Fibroblast of skin of left quadriceps (primary cell): ENCODE measurements around the gene SERPINB6.
"Not testable (repeated sequence)": the region's sequence is repeated elsewhere in the genome, so short reads cannot be mapped to it uniquely, and the experiment has no call there.

Experiments
- DNase-seq, 2 experiments: peaks; one replicate each; pipeline ENCODE4 v3.0.0-alpha.2; 2013; ENCODE audit warnings: low read depth in 2 of 2

SERPINB6 gene

GRCh38 chr6:2938632-2939083, 32.7 kb downstream of the SERPINB6 start:
- DNase-seq, result no peak

DNA sequence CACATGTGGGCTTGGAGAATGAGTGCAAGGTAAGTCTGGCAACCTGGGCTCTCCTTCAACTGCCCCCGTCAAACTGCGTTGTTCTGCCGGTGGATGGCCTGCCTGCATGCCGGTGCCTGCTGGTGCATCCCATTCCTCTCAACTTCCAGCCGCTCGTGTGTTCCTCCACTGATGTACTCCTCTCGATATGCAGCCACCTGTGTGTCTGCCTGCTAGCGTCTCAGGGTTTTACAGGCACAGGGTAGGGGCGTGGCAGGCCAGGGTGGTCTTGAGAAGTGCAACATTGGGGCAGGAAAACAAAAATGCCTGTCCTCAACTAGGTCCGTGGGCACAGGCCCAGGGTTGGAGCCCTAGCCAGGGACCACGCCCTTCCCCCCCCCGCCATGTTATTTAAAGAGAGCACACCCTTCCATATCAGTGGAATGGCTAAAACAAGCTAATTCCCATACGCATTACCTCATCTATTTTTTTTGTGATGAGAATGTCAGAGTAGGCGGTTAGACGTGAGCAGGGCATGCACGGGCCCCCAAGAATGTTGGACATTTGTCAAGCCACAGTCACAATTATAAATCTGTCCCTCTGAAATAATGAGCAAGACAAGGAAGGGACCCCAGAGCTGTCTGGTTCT, 33.2 kb downstream of the SERPINB6 start:
- no peak for DNase-seq

- no peak for DNase-seq
Measured at GRCh38 chr6:2937627-2938003, 33.8 kb downstream of the SERPINB6 start.

GRCh38 chr6:2935566-2936291, 35.6 kb downstream of the SERPINB6 start:
- no peak for DNase-seq

DNA sequence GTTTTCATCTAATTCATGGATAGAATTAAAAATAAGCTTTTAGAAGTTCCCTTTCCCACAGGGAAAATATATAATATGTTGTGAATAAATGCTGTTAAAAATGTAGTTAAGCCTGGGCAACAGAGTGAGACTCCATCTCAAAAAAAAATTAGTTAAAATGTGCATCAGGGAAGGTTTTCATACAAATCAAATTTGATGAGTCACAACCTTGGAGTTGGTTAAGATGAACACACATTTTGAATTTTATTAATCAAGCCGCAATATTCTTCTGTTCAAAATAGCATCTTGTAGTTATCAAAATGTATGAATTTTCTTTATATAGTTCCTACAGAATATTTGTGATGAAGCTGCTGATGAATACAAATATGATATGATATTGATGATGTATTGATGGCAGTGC, 37.3 kb downstream of the SERPINB6 start:
- DNase-seq, result no peak

GRCh38 chr6:2932911-2933310, 38.5 kb downstream of the SERPINB6 start:
- not testable (repeated sequence) for DNase-seq

DNA sequence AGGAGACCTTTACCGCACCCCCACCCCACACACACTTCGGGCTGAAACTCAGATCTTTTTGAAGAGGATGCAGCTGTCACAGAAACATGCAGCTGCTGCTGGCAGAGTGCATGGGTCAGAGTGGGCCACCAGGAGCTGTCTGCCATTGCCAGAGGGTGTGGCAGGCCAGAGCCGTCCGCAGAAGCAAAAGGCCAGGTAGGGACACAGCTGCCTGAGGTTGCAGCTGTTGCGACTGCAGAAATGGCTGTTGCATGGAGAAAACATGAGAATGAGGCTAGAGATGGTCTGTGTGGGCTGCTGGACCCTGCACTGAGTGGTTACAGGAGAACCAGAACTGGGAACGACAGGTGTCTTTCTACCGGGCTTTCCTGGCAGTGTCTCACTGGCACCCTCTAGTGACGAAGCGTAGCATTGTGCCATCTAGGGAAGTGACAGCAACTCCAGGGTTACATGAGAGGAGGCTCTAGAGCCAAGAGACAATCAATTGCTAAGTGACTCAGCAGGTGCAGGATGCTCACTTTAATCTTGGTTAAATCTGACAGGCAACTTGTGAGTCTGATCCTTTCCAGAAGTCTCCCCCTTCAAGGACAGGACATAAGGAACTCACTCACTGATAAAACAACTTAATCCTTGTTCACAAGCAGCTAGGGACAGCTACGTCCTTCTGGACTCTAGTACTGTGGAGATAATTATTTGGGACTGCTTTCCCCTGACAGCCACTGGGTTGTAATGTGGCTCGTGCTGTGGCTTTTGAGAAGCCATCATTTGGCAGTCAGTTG, 39.2 kb downstream of the SERPINB6 start:
- peak; percentile 23 to 29 for DNase-seq

GRCh38 chr6:2931055-2931454, 40.3 kb downstream of the SERPINB6 start:
- DNase-seq, result no peak

- DNase-seq, result not testable (repeated sequence)
Measured at GRCh38 chr6:2927931-2928330, 43.4 kb downstream of the SERPINB6 start.

DNA sequence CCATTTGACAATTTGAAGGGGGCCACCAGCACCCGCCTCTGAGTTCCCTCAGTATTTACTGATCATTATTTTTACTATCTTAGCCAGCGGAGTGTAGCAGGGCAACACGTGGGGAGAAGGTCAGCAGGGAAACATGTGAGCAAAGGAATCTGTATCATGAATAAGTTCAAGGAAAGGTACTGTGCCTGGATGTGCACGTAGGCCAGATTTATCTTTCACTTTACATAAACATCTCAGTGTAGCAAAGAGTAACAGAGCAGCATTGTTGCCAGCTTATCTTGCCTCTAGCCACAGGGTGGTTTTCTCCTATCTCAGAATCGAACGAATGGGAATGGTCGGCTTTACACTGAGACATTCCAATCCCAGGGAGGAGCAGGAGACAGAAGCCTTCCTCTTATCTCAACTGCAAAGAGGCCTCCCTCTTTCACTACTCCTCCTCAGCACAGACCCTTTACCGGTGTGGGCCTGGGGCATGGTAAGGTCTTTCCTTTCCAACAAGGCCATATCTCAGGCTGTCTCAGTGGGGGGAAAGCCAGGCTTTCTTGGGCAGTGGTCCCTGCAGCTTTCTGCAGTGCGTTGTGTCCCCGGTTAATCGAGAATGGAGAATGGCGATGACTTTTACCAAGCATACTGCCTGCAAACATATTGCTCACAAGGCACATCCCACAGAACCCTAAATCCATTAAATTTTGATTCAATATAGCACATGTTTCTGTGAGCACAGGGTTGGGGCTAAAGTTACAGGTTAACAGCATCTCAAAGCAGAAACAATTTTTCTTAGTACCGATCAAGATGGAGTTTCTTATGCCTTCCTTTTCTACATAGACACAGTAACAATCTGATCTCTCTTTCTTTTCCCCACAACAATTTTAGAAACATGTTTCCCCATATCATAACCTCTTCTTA, 45.3 kb downstream of the SERPINB6 start:
- not testable (repeated sequence) for DNase-seq

GRCh38 chr6:2921520-2922115, 49.7 kb downstream of the SERPINB6 start:
- DNase-seq, result no peak

GRCh38 chr6:2920671-2921112, 50.7 kb downstream of the SERPINB6 start:
- no peak for DNase-seq

- DNase-seq, result no peak
Measured at GRCh38 chr6:2919886-2920285, 51.5 kb downstream of the SERPINB6 start.

GRCh38 chr6:2919401-2919800, 52.0 kb downstream of the SERPINB6 start:
- DNase-seq, result no peak

DNA sequence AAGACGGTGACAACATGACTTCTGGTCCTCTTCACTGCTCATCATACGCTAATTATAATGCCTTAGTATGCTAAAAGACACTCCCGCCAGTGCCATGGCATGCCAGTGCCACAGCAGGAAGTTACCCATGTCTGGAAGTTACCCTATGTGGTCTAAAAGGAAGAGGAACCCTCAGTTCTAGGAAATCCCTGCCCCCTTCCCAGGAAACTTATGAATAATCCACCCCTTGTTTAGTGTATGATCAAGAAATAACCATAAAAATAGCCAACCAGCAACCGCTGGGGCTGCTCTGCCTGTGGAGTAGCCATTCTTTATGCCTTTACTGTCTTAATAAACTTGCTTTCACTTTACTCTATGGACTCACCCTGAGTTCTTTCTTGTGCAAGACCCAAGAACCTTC, 52.4 kb downstream of the SERPINB6 start:
- no peak for DNase-seq

DNA sequence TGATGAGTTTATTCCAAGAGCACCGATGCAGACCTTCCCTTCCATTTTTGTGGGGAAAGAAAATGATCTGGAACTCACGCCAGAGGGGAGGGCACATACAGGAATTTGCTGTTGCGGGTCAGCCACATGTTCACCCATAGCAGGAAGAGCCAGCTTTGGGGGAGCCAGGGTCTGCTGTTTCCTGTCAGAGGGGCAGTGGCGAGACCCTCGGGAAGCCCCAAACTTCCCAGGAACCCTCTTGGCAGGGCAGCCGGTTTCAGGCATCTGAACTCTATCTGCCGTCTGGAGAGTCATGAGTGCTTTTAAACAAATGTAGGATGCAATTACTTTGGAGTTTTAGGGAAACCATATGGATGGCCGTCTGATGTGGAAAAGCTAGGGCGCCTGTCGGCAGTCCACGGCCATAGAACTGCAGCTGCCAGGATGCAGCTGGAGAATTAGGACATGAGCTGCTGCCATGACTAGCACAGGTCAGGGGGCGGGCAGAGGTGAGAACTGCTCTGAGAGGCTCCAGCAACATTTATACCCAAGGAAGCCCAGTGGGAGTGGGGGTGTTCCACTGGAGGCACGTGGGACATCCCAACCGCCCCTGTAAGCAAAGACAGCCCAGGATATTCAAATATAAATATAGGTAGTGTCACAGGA, 53.4 kb downstream of the SERPINB6 start:
- DNase-seq, result no peak

DNA sequence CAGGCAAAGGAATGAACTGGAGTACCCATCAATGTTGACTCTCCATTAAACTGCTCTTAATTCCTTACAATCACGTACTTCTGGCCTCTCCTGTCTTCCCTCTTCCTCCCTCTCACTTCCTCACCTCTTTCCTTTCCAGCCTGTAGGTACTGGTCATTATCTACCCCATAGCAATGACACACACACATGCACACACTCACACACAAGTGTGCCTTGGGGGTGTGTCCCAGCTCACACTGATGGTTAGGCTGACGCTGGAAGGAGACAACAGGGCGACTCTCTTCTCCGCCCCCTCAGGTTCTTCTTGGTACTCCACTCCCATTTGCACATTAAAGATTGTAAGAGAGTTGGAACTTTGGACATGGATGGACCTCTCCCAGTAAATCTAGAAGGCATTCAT, 54.3 kb downstream of the SERPINB6 start:
- DNase-seq, result no peak

DNA sequence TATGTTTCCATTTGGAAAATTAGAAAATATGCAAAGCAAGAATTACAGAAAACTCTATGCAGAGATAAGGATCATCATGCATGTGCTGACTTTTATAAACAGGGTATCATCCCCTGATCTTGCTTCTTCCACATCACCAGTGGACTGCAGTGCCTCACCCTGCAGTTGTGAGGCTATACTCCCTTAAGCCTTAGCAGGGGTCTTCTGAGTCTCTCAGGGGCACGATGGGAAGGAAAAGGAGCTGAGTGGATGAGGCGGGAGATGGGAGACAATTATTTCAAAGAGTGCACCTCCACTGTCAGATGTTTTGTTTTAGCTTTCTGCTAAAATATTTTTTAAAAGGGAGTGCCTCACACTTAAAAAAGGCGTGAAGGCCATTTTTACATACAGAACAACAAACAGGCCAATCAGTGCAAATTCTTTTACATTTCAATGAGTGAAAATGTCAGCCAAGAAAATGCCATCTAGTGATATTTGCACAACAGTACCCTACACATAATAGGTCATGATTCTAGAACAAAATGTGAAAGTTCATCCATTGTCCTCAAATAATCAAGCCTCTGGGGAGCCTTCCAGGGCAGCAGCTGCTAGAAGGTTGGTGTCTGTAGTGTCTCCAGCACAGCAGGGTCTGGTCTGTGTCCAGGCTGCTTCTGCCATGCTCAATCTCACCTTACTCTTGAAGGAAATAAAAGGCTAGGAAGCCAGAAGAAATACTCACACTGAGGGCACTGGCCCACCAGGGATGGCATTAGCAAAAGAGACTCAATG, 55.0 kb downstream of the SERPINB6 start:
- DNase-seq, result no peak

- DNase-seq, result no peak
Measured at GRCh38 chr6:2915150-2915549, 56.2 kb downstream of the SERPINB6 start.

GRCh38 chr6:2914318-2914660, 57.1 kb downstream of the SERPINB6 start:
- DNase-seq, result no peak
